HepG2 (cell line): ENCODE measurements around the gene SKIC2. TPM values are rescaled to one million over a fixed set of nuclear protein-coding genes. Genes with fewer than 3 reads are reported as not detected.
A peak's percentile ranks its signal among the peaks of the same experiment; 100 is the strongest.

ENCODE experiments used
- DZIP1 ChIP-seq: sonication (generic); formaldehyde crosslinking; IDR thresholded peaks from 2 replicates; pipeline ENCODE4 v1.5.0; 2020; ENCODE audit warnings: mild to moderate bottlenecking, missing genetic modification reagents
- HCFC1 ChIP-seq: fragments of 150-350 bp; IDR thresholded peaks from 2 replicates; pipeline ENCODE4 v1.6.1; 2014; ENCODE audit warnings: low read depth, low read length
- KLF6 ChIP-seq: IDR thresholded peaks from 2 replicates; pipeline ENCODE4 v1.8.0; 2016; ENCODE audit warnings: missing biosample characterization, missing genetic modification reagents
- RBM39 ChIP-seq: fragments of 200-400 bp; formaldehyde crosslinking; IDR thresholded peaks from one replicate; pipeline ENCODE4 v1.6.1; 2018; ENCODE audit warnings: antibody characterized with exemption, mild to moderate bottlenecking, low read depth, low read length; ENCODE audit not compliant: poor library complexity, severe bottlenecking
- SOX6 ChIP-seq, 2 experiments: fragments of 450-650 bp in 1 of 2; sonication (generic) in 1 of 2; formaldehyde crosslinking in 1 of 2; IDR thresholded peaks; 2 replicates each; pipeline versions ENCODE4 v1.4.0 to v1.6.1; 2017 to 2020; ENCODE audit warnings: antibody characterized with exemption in 1 of 2, mild to moderate bottlenecking in 1 of 2, missing genetic modification reagents in 1 of 2
- SPEN ChIP-seq: sonication (generic); formaldehyde crosslinking; IDR thresholded peaks from 2 replicates; pipeline ENCODE4 v1.5.1; 2020; ENCODE audit warnings: low read depth, mild to moderate bottlenecking, missing genetic modification reagents
- SRSF4 ChIP-seq: fragments of 200-400 bp; formaldehyde crosslinking; IDR thresholded peaks from one replicate; pipeline ENCODE4 v1.6.1; 2018; ENCODE audit warnings: mild to moderate bottlenecking, low read depth, low read length, moderate library complexity; ENCODE audit not compliant: poor library complexity, severe bottlenecking
- ZFX ChIP-seq: sonication (generic); formaldehyde crosslinking; IDR thresholded peaks from 2 replicates; pipeline ENCODE4 v1.4.0; 2020; ENCODE audit warnings: mild to moderate bottlenecking, low read depth, missing genetic modification reagents, moderate library complexity
- ZNF235 ChIP-seq: sonication (generic); formaldehyde crosslinking; IDR thresholded peaks from 2 replicates; pipeline ENCODE4 v1.8.1; 2023; ENCODE audit warnings: mild to moderate bottlenecking, missing genetic modification reagents, borderline replicate concordance
- ZNF430 ChIP-seq: sonication (generic); formaldehyde crosslinking; IDR thresholded peaks from 2 replicates; pipeline ENCODE4 v1.9.0; 2021; ENCODE audit warnings: mild to moderate bottlenecking, missing genetic modification reagents
- polyA plus RNA-seq, 8 experiments: library from polyadenylated mRNA; depleted of rRNA in 3 of 8; stranded (reverse) in 7 of 8; unstranded in 1 of 8; fragments of >200 nt; fragmentation: Illumina TruSeq in 4 of 8; extraction: Trizol in 4 of 8; gene quantifications; 2 replicates each; pipeline versions ENCODE4 v1.2.1 to v1.2.3, GENCODE V29; 2011 to 2016; ENCODE audit warnings: low read depth in 4 of 8, missing spikeins in 1 of 8, mixed read lengths in 1 of 8; ENCODE audit not compliant: insufficient read depth in 1 of 8
- total RNA-seq, 5 experiments: library from RNA; depleted of rRNA; stranded (reverse); fragments of >200 nt; fragmentation: Illumina TruSeq; extraction: Trizol; gene quantifications; 2 replicates each; pipeline ENCODE4 v1.2.3, GENCODE V29; 2016; ENCODE audit warnings: low read depth in 1 of 5
- TF ChIP-seq, protein P1 (sequence below): sonication (generic); formaldehyde crosslinking; IDR thresholded peaks from 2 replicates; pipeline ENCODE4 v1.5.0; 2020; ENCODE audit warnings: mild to moderate bottlenecking, missing genetic modification reagents
- TF ChIP-seq, protein P2 (sequence below): sonication (generic); formaldehyde crosslinking; IDR thresholded peaks from 2 replicates; pipeline ENCODE4 v1.4.0; 2020; ENCODE audit warnings: missing genetic modification reagents, low read depth, mild to moderate bottlenecking, borderline replicate concordance
- TF ChIP-seq, protein P3 (sequence below): IDR thresholded peaks from 2 replicates; pipeline ENCODE4 v1.4.0; 2020; ENCODE audit warnings: mild to moderate bottlenecking, missing genetic modification reagents
- TF ChIP-seq, protein P4 (sequence below): sonication (generic); formaldehyde crosslinking; conservative IDR thresholded peaks from 2 replicates; pipeline ENCODE4 v1.4.0; 2020; ENCODE audit warnings: mild to moderate bottlenecking, missing genetic modification reagents, moderate library complexity

SKIC2 gene
- total and polyA plus RNA-seq, 2 of the 13 experiments (the other 11 are each of a cell fraction or from before 2014, with no cell fraction given), result 67.1 to 68.4 TPM

- TF ChIP-seq, protein P1, sequence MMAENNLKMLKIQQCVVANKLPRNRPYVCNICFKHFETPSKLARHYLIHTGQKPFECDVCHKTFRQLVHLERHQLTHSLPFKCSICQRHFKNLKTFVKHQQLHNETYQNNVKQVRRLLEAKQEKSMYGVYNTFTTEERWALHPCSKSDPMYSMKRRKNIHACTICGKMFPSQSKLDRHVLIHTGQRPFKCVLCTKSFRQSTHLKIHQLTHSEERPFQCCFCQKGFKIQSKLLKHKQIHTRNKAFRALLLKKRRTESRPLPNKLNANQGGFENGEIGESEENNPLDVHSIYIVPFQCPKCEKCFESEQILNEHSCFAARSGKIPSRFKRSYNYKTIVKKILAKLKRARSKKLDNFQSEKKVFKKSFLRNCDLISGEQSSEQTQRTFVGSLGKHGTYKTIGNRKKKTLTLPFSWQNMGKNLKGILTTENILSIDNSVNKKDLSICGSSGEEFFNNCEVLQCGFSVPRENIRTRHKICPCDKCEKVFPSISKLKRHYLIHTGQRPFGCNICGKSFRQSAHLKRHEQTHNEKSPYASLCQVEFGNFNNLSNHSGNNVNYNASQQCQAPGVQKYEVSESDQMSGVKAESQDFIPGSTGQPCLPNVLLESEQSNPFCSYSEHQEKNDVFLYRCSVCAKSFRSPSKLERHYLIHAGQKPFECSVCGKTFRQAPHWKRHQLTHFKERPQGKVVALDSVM (CRISPR knock-in tag), result peak; percentile 17; the same call in 1 of the 2 replicates
- TF ChIP-seq ZNF430 (CRISPR knock-in tag), result no peak
- TF ChIP-seq, protein P2, sequence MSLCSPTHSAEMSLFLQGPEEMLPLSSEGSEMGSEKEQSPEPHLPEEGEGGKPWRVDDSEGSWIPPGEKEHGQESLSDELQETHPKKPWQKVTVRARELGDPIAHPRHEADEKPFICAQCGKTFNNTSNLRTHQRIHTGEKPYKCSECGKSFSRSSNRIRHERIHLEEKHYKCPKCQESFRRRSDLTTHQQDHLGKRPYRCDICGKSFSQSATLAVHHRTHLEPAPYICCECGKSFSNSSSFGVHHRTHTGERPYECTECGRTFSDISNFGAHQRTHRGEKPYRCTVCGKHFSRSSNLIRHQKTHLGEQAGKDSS (CRISPR knock-in tag), result no peak
- no peak for TF ChIP-seq SRSF4
- 0 out of 2 replicates have a peak, but pooled peaks have one; percentile 40 for TF ChIP-seq SPEN (CRISPR knock-in tag)
- TF ChIP-seq, protein P3, sequence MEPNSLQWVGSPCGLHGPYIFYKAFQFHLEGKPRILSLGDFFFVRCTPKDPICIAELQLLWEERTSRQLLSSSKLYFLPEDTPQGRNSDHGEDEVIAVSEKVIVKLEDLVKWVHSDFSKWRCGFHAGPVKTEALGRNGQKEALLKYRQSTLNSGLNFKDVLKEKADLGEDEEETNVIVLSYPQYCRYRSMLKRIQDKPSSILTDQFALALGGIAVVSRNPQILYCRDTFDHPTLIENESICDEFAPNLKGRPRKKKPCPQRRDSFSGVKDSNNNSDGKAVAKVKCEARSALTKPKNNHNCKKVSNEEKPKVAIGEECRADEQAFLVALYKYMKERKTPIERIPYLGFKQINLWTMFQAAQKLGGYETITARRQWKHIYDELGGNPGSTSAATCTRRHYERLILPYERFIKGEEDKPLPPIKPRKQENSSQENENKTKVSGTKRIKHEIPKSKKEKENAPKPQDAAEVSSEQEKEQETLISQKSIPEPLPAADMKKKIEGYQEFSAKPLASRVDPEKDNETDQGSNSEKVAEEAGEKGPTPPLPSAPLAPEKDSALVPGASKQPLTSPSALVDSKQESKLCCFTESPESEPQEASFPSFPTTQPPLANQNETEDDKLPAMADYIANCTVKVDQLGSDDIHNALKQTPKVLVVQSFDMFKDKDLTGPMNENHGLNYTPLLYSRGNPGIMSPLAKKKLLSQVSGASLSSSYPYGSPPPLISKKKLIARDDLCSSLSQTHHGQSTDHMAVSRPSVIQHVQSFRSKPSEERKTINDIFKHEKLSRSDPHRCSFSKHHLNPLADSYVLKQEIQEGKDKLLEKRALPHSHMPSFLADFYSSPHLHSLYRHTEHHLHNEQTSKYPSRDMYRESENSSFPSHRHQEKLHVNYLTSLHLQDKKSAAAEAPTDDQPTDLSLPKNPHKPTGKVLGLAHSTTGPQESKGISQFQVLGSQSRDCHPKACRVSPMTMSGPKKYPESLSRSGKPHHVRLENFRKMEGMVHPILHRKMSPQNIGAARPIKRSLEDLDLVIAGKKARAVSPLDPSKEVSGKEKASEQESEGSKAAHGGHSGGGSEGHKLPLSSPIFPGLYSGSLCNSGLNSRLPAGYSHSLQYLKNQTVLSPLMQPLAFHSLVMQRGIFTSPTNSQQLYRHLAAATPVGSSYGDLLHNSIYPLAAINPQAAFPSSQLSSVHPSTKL, result peak; percentile 21; the same call in 1 of the 2 replicates
- TF ChIP-seq ZNF235 (CRISPR knock-in tag), result no peak
- no peak for TF ChIP-seq DZIP1 (CRISPR knock-in tag)
- no peak for TF ChIP-seq SOX6 (IDR thresholded peaks at IDR 0.05)
- 0 out of 2 replicates have a peak, but pooled peaks have one; percentile 25 for TF ChIP-seq SOX6 (CRISPR knock-in tag; IDR thresholded peaks at IDR 0.05)
- no peak for TF ChIP-seq HCFC1
- peak; percentile 28; the same call in 1 of the 2 replicates for TF ChIP-seq ZFX
- no peak for TF ChIP-seq RBM39
- TF ChIP-seq KLF6 (CRISPR knock-in tag), result no peak
- TF ChIP-seq, protein P4, sequence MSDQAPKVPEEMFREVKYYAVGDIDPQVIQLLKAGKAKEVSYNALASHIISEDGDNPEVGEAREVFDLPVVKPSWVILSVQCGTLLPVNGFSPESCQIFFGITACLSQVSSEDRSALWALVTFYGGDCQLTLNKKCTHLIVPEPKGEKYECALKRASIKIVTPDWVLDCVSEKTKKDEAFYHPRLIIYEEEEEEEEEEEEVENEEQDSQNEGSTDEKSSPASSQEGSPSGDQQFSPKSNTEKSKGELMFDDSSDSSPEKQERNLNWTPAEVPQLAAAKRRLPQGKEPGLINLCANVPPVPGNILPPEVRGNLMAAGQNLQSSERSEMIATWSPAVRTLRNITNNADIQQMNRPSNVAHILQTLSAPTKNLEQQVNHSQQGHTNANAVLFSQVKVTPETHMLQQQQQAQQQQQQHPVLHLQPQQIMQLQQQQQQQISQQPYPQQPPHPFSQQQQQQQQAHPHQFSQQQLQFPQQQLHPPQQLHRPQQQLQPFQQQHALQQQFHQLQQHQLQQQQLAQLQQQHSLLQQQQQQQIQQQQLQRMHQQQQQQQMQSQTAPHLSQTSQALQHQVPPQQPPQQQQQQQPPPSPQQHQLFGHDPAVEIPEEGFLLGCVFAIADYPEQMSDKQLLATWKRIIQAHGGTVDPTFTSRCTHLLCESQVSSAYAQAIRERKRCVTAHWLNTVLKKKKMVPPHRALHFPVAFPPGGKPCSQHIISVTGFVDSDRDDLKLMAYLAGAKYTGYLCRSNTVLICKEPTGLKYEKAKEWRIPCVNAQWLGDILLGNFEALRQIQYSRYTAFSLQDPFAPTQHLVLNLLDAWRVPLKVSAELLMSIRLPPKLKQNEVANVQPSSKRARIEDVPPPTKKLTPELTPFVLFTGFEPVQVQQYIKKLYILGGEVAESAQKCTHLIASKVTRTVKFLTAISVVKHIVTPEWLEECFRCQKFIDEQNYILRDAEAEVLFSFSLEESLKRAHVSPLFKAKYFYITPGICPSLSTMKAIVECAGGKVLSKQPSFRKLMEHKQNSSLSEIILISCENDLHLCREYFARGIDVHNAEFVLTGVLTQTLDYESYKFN (CRISPR knock-in tag), result peak; percentile 38; the same call in 1 of the 2 replicates
These were observed 36.0 kb upstream of the SKIC2 start (continued) for GRCh38 chr6:31922942-31923341.
